T-helper 17 cell (primary cell): ENCODE measurements around the gene PSMB9. TPM values are rescaled to one million over a fixed set of nuclear protein-coding genes. Genes with fewer than 3 reads are reported as not detected.

Source experiments
- ATAC-seq: fragments of 150-1000 bp; cut with Tn5 transposase; 2 replicates; pipeline ENCODE4 v1.10.0; 2021; ENCODE audit warnings: mild to moderate bottlenecking, moderate library complexity
- DNase-seq, 3 donors: peaks; one replicate each; pipeline versions ENCODE4 v3.0.0 to v3.0.0-alpha.2; 2020 to 2021
- H3K9me3 ChIP-seq: one replicate; pipeline ENCODE4 v1.7.0; 2013; ENCODE audit warnings: low read length, mild to moderate bottlenecking; ENCODE audit not compliant: control insufficient read depth, poor library complexity, severe bottlenecking
- H3K27ac Mint-ChIP-seq: one replicate; pipeline ENCODE4 v1.8.0; 2022; ENCODE audit warnings: mild to moderate bottlenecking, moderate library complexity, mixed read lengths
- H3K27me3 Mint-ChIP-seq: one replicate; pipeline ENCODE4 v1.8.0; 2022; ENCODE audit warnings: mixed read lengths
- H3K36me3 Mint-ChIP-seq: one replicate; pipeline ENCODE4 v1.8.0; 2022; ENCODE audit warnings: low read depth, mixed read lengths
- H3K4me1 Mint-ChIP-seq: one replicate; pipeline ENCODE4 v1.8.0; 2022; ENCODE audit warnings: mild to moderate bottlenecking, mixed read lengths
- H3K4me3 Mint-ChIP-seq: one replicate; pipeline ENCODE4 v1.8.0; 2022; ENCODE audit warnings: mild to moderate bottlenecking, moderate library complexity, mixed read lengths
- total RNA-seq, 4 donors: library from RNA in 2 of 4; stranded (reverse) in 2 of 4; gene quantifications; one replicate each; pipeline ENCODE4 v1.2.3 and lab custom pipeline; 2022 to 2026

Gene PSMB9
- total RNA-seq, 2 donors from 2014 or later, result 70.5 to 121 TPM

GRCh38 chr6:32843331-32843978 is 10.5 kb upstream of the PSMB9 start:
- Mint-ChIP-seq H3K27me3 (no peaks in the 10 kb centered on the region), H3K36me3 (peaks cover 37% of the 10 kb centered on the region), H3K4me3 (peak overlapping the region; percentile 99), H3K27ac (peak overlapping the region; percentile 100), H3K4me1 (peaks cover 68% of the 10 kb centered on the region)
- no peak for ATAC-seq
- no peak for DNase-seq
- no peaks in the 10 kb centered on the region for H3K9me3 ChIP-seq

GRCh38 chr6:32843979-32844838 is 9.8 kb upstream of the PSMB9 start, which contains the start of gene PSMB8:
TSS of gene PSMB8 (minus strand) at chr6:32844047. CDS start at chr6:32843996, 51 bp downstream.
- ATAC-seq (peak; percentile 84), DNase-seq (peak; percentile 82 to 96 (median 90))
- H3K27ac Mint-ChIP-seq, result peak within 1 kb of the TSS; percentile 100
- H3K4me3 Mint-ChIP-seq, result peak within 1 kb of the TSS; percentile 99
- H3K27me3 Mint-ChIP-seq, result no peaks in the 10 kb centered on the region
- H3K4me1 Mint-ChIP-seq, result peaks cover 75% of the 10 kb centered on the region
- H3K36me3 Mint-ChIP-seq, result peaks cover 37% of the 10 kb centered on the region
- no peaks in the 10 kb centered on the region for H3K9me3 ChIP-seq

GRCh38 chr6:32844839-32845383 is 9.1 kb upstream of the PSMB9 start:
- Mint-ChIP-seq H3K36me3 (peaks cover 37% of the 10 kb centered on the region), H3K4me3 (peak overlapping the region; percentile 99), H3K4me1 (peaks cover 76% of the 10 kb centered on the region), H3K27ac (peak overlapping the region; percentile 100), H3K27me3 (no peaks in the 10 kb centered on the region)
- peaks cover 3% of the 10 kb centered on the region for H3K9me3 ChIP-seq
- ATAC-seq (peak; percentile 15), DNase-seq (no peak)

- Mint-ChIP-seq H3K36me3 (peaks cover 38% of the 10 kb centered on the region), H3K27ac (peak overlapping the region; percentile 100), H3K4me3 (peak overlapping the region; percentile 99), H3K27me3 (no peaks in the 10 kb centered on the region), H3K4me1 (peaks cover 76% of the 10 kb centered on the region)
- DNase-seq (no peak), ATAC-seq (peak; percentile 16)
- peaks cover 3% of the 10 kb centered on the region for H3K9me3 ChIP-seq
Measured at GRCh38 chr6:32845384-32845884, 8.6 kb upstream of the PSMB9 start.

- peaks cover 77% of the 10 kb centered on the region for H3K4me1 Mint-ChIP-seq
- peaks cover 3% of the 10 kb centered on the region for H3K9me3 ChIP-seq
- DNase-seq (no peak), ATAC-seq (no peak)
- no peaks in the 10 kb centered on the region for H3K27me3 Mint-ChIP-seq
- peak overlapping the region; percentile 81 for H3K4me3 Mint-ChIP-seq
- peaks cover 45% of the 10 kb centered on the region for H3K36me3 Mint-ChIP-seq
- H3K27ac Mint-ChIP-seq, result peak overlapping the region; percentile 100
Measured at GRCh38 chr6:32847004-32847403, 7.0 kb upstream of the PSMB9 start.

GRCh38 chr6:32847795-32848194 is 6.2 kb upstream of the PSMB9 start:
- no peak for DNase-seq
- Mint-ChIP-seq H3K4me1 (peaks cover 79% of the 10 kb centered on the region), H3K4me3 (peak overlapping the region; percentile 81), H3K27ac (peak overlapping the region; percentile 100), H3K27me3 (no peaks in the 10 kb centered on the region), H3K36me3 (peaks cover 42% of the 10 kb centered on the region)
- H3K9me3 ChIP-seq, result peaks cover 3% of the 10 kb centered on the region
- ATAC-seq, result no peak

GRCh38 chr6:32849126-32849525 is 4.9 kb upstream of the PSMB9 start:
- H3K9me3 ChIP-seq, result peaks cover 3% of the 10 kb centered on the region
- Mint-ChIP-seq H3K27me3 (no peaks in the 10 kb centered on the region), H3K4me3 (peak overlapping the region; percentile 70), H3K27ac (peak overlapping the region; percentile 100), H3K36me3 (peaks cover 40% of the 10 kb centered on the region), H3K4me1 (peaks cover 75% of the 10 kb centered on the region)
- no peak for ATAC-seq
- DNase-seq, result no peak

GRCh38 chr6:32851025-32851424 is 3.0 kb upstream of the PSMB9 start:
- peaks cover 3% of the 10 kb centered on the region for H3K9me3 ChIP-seq
- Mint-ChIP-seq H3K27me3 (no peaks in the 10 kb centered on the region), H3K27ac (peak overlapping the region; percentile 100), H3K4me3 (peak overlapping the region; percentile 99), H3K36me3 (peaks cover 44% of the 10 kb centered on the region), H3K4me1 (peaks cover 74% of the 10 kb centered on the region)
- ATAC-seq (no peak), DNase-seq (no peak)

GRCh38 chr6:32852018-32852843 is 1.8 kb upstream of the PSMB9 start:
- H3K4me1 Mint-ChIP-seq, result peaks cover 70% of the 10 kb centered on the region
- peak overlapping the region; percentile 100 for H3K27ac Mint-ChIP-seq
- H3K9me3 ChIP-seq, result peaks cover 3% of the 10 kb centered on the region
- peak overlapping the region; percentile 99 for H3K4me3 Mint-ChIP-seq
- no peaks in the 10 kb centered on the region for H3K27me3 Mint-ChIP-seq
- DNase-seq, result no peak
- H3K36me3 Mint-ChIP-seq, result peaks cover 41% of the 10 kb centered on the region
- ATAC-seq, result no peak

- Mint-ChIP-seq H3K4me1 (peaks cover 70% of the 10 kb centered on the region), H3K27ac (peak overlapping the region; percentile 100), H3K27me3 (no peaks in the 10 kb centered on the region), H3K4me3 (peak overlapping the region; percentile 99), H3K36me3 (peaks cover 34% of the 10 kb centered on the region)
- peaks cover 3% of the 10 kb centered on the region for H3K9me3 ChIP-seq
- peak; percentile 38 to 67 (median 58) for DNase-seq
- ATAC-seq, result peak; percentile 56
Measured at GRCh38 chr6:32852844-32853540, 1.0 kb upstream of the PSMB9 start.

GRCh38 chr6:32854376-32855178 is 585 bp downstream of the PSMB9 start:
- Mint-ChIP-seq H3K36me3 (peaks cover 34% of the 10 kb centered on the region), H3K27me3 (no peaks in the 10 kb centered on the region), H3K4me3 (peak overlapping the region; percentile 99), H3K27ac (peak overlapping the region; percentile 100), H3K4me1 (peaks cover 64% of the 10 kb centered on the region)
- H3K9me3 ChIP-seq, result peaks cover 3% of the 10 kb centered on the region
- DNase-seq (peak in 2 of 3 donors; percentile 31 to 36), ATAC-seq (peak; percentile 14)
